ENCODE data around the gene HNRNPLL. TPM values are rescaled to one million over a fixed set of nuclear protein-coding genes. Genes with fewer than 3 reads are reported as not detected.

HNRNPLL gene
- total and polyA plus RNA-seq, 2 of the 8 experiments (the other 6 are each of a cell fraction or from before 2014, with no cell fraction given): 18.6 to 69.3 TPM

DNA sequence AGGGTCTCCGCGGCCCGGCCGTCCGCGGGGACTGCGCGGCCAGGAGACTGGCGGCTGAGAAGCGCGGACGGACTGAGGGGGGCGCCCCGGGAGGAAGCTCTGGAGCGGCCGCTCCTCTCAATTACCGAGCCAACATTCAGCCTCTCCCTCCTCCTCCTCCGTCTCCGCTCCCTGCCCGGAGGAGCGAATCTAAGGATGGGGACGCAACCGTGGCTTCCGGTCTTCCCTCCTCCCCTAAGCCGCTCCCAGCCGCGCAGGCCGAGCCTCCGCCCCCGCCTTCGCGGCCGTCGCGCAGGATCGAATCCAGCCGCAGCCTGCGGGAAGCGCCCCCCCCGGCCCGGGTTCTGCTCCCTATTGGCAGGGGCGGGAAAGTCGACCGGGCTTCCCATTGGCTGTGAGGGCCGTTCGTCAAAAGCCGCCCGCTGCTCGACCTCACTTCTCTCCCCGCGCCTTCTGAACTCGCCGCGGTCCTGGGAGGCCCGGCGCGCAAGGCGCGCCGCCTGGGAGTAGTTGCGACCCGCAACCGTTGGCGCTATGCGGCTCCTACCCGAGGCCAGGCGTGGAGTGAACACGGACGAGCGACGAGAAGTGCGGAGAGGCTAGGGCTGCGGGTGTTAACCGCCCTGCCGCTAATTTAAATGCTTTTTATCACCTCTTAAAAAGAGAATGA is at the start of gene HNRNPLL (continued):
- TF ChIP-seq, protein P1, sequence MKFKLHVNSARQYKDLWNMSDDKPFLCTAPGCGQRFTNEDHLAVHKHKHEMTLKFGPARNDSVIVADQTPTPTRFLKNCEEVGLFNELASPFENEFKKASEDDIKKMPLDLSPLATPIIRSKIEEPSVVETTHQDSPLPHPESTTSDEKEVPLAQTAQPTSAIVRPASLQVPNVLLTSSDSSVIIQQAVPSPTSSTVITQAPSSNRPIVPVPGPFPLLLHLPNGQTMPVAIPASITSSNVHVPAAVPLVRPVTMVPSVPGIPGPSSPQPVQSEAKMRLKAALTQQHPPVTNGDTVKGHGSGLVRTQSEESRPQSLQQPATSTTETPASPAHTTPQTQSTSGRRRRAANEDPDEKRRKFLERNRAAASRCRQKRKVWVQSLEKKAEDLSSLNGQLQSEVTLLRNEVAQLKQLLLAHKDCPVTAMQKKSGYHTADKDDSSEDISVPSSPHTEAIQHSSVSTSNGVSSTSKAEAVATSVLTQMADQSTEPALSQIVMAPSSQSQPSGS (IDR thresholded peaks at IDR 0.05; ENCODE audit: low read length): 0 out of 2 replicates have a peak, but pooled peaks have one; percentile 5
- no peak for TF ChIP-seq FOSL1 (IDR thresholded peaks at IDR 0.05; ENCODE audit: insufficient read depth, low read depth, low read length)
- peak; percentile 69 for TF ChIP-seq SP2 (IDR thresholded peaks at IDR 0.05; ENCODE audit: low read length)
- TF ChIP-seq SRF (IDR thresholded peaks at IDR 0.05; ENCODE audit: low read depth, low read length): no peak
- TF ChIP-seq, protein P2, sequence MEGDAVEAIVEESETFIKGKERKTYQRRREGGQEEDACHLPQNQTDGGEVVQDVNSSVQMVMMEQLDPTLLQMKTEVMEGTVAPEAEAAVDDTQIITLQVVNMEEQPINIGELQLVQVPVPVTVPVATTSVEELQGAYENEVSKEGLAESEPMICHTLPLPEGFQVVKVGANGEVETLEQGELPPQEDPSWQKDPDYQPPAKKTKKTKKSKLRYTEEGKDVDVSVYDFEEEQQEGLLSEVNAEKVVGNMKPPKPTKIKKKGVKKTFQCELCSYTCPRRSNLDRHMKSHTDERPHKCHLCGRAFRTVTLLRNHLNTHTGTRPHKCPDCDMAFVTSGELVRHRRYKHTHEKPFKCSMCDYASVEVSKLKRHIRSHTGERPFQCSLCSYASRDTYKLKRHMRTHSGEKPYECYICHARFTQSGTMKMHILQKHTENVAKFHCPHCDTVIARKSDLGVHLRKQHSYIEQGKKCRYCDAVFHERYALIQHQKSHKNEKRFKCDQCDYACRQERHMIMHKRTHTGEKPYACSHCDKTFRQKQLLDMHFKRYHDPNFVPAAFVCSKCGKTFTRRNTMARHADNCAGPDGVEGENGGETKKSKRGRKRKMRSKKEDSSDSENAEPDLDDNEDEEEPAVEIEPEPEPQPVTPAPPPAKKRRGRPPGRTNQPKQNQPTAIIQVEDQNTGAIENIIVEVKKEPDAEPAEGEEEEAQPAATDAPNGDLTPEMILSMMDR (IDR thresholded peaks at IDR 0.05; ENCODE audit: control extremely low read depth in 1 of 3, insufficient read depth in 1 of 3, low read depth in 1 of 3, low read length in 3 of 3): peak in 1 of 3 experiments; percentile 1; a peak in 1 of 4 replicates
- no peak for TF ChIP-seq SP4 (IDR thresholded peaks at IDR 0.05; ENCODE audit: low read length)
- peak; percentile 39 for TF ChIP-seq KDM4A (IDR thresholded peaks at IDR 0.05; ENCODE audit: low read depth, low read length, severe bottlenecking)

Measured in H1 (cell line).